ENCODE results near the gene SLC15A1. TPM values are rescaled to one million over a fixed set of nuclear protein-coding genes. Genes with fewer than 3 reads are reported as not detected.

The SLC15A1 gene
- polyA plus RNA-seq, 2 of the 4 experiments (the other 2 are of a cell fraction): 0.04 to 0.09 TPM

DNA sequence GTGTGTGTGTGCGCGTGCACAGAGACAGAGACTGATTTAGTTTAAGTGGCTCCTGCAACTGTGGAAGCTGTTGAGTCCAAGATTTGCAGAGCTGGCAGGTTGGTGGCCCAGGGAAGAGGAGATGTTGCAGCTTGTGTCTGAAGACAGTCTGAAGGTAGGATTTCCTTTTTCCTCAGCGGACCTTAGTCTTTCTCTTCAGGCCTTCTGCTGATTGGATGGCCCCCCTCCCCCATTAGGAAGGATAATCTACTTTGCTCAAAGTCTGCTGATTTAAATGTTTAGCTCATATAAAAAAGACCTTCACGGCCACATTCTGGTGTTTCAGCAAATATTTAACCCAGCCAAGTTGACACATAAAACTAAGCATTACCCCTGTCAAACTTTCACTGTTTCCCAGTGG lies 84.3 kb downstream of the SLC15A1 start (continued):
- TF ChIP-seq, protein P1, sequence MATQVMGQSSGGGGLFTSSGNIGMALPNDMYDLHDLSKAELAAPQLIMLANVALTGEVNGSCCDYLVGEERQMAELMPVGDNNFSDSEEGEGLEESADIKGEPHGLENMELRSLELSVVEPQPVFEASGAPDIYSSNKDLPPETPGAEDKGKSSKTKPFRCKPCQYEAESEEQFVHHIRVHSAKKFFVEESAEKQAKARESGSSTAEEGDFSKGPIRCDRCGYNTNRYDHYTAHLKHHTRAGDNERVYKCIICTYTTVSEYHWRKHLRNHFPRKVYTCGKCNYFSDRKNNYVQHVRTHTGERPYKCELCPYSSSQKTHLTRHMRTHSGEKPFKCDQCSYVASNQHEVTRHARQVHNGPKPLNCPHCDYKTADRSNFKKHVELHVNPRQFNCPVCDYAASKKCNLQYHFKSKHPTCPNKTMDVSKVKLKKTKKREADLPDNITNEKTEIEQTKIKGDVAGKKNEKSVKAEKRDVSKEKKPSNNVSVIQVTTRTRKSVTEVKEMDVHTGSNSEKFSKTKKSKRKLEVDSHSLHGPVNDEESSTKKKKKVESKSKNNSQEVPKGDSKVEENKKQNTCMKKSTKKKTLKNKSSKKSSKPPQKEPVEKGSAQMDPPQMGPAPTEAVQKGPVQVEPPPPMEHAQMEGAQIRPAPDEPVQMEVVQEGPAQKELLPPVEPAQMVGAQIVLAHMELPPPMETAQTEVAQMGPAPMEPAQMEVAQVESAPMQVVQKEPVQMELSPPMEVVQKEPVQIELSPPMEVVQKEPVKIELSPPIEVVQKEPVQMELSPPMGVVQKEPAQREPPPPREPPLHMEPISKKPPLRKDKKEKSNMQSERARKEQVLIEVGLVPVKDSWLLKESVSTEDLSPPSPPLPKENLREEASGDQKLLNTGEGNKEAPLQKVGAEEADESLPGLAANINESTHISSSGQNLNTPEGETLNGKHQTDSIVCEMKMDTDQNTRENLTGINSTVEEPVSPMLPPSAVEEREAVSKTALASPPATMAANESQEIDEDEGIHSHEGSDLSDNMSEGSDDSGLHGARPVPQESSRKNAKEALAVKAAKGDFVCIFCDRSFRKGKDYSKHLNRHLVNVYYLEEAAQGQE (IDR thresholded peaks at IDR 0.05): no peak
- no peak for TF ChIP-seq FOSL2 (IDR thresholded peaks at IDR 0.05)
- TF ChIP-seq FOSL2 (CRISPR knock-in tag; IDR thresholded peaks at IDR 0.05): no peak

GRCh38 chr13:98665638-98665995 lies 86.9 kb downstream of the SLC15A1 start:
- no peak for ATAC-seq
- CTCF ChIA-PET: interaction anchor here (1.6 to 2.1 kb wide), 3 partner anchors 12 to 220 kb away, joined by 3 to 9 read pairs (median 8); no protein-coding TSS in a partner anchor
- no peaks in the 10 kb centered on the region for H3K9me3 ChIP-seq

GRCh38 chr13:98664924-98665637 lies 87.4 kb downstream of the SLC15A1 start:
- peak in 1 of 2 experiments; percentile 21; a peak in 1 of 6 replicates for ATAC-seq
- peak overlapping the region; percentile 62 for H3K4me2 ChIP-seq
- POLR2A ChIA-PET: no interaction called here
- DNase-seq (ENCODE audit: low read depth in 1 of 2, low spot score in 1 of 2): no peak
- FAIRE-seq: no peak
- H3K4me1 ChIP-seq: peaks cover 21% of the 10 kb centered on the region
- no peak overlapping the region for H3K27ac ChIP-seq
- CTCF ChIA-PET: interaction anchor here (1.6 to 2.1 kb wide), 3 partner anchors 12 to 220 kb away, joined by 3 to 9 read pairs (median 8); no protein-coding TSS in a partner anchor
- no peaks in the 10 kb centered on the region for H3K9me3 ChIP-seq
- WGBS (ENCODE audit: missing lambda C conversion rate): 3% methylated on average over 3 of the region's 3 CpGs
- H3K4me3 ChIP-seq: no peak overlapping the region
- TF ChIP-seq MAX (IDR thresholded peaks at IDR 0.05) (no peak), BHLHE40 (IDR thresholded peaks at IDR 0.05; ENCODE audit: low read depth, low read length) (no peak), HDAC2 (IDR thresholded peaks at IDR 0.05) (no peak), RAD21 (conservative IDR thresholded peaks at IDR 0.05 in 1 of 2, IDR thresholded peaks at IDR 0.05 in 1 of 2) (no peak), HOXA7 (CRISPR knock-in tag; IDR thresholded peaks at IDR 0.05) (no peak), FOXS1 (CRISPR knock-in tag; IDR thresholded peaks at IDR 0.05) (no peak), ELK1 (IDR thresholded peaks at IDR 0.05; ENCODE audit: low read depth, low read length) (no peak), RARB (CRISPR knock-in tag; IDR thresholded peaks at IDR 0.05) (no peak), ESRRA (IDR thresholded peaks at IDR 0.05; ENCODE audit: borderline replicate concordance, low read length) (no peak), MYC (IDR thresholded peaks at IDR 0.05; ENCODE audit: borderline replicate concordance, low read length) (no peak), NFE2L2 (conservative IDR thresholded peaks at IDR 0.05; ENCODE audit: low read length) (no peak), ZNF302 (CRISPR knock-in tag; IDR thresholded peaks at IDR 0.05) (no peak), CBX2 (IDR thresholded peaks at IDR 0.05; ENCODE audit: borderline replicate concordance, low read depth) (no peak)

More at GRCh38 chr13:98665638-98665995, 86.9 kb downstream of the SLC15A1 start:
- TF ChIP-seq HEYL (CRISPR knock-in tag; IDR thresholded peaks at IDR 0.05) (no peak), RCOR1 (IDR thresholded peaks at IDR 0.05; ENCODE audit: low read depth, low read length) (no peak), GATA3 (IDR thresholded peaks at IDR 0.05; ENCODE audit: borderline replicate concordance) (no peak), RFX5 (IDR thresholded peaks at IDR 0.05) (no peak), CBX8 (IDR thresholded peaks at IDR 0.05) (no peak), FOXS1 (CRISPR knock-in tag; IDR thresholded peaks at IDR 0.05) (no peak), POLR2AphosphoS2 (conservative IDR thresholded peaks at IDR 0.05; ENCODE audit: low read length) (no peak), MAFK (IDR thresholded peaks at IDR 0.05; ENCODE audit: partially characterized antibody) (no peak), HDAC2 (IDR thresholded peaks at IDR 0.05) (no peak), BHLHE40 (IDR thresholded peaks at IDR 0.05; ENCODE audit: low read depth, low read length) (no peak), HOXA7 (CRISPR knock-in tag; IDR thresholded peaks at IDR 0.05) (no peak), NR3C1 (IDR thresholded peaks at IDR 0.05) (no peak), POLR2A (IDR thresholded peaks at IDR 0.05; ENCODE audit: low read length) (no peak), ZFP36 (IDR thresholded peaks at IDR 0.05; ENCODE audit: borderline replicate concordance, partially characterized antibody) (no peak), NFE2L2 (conservative IDR thresholded peaks at IDR 0.05; ENCODE audit: low read length) (no peak), EHF (CRISPR knock-in tag; IDR thresholded peaks at IDR 0.05) (no peak), CHD4 (IDR thresholded peaks at IDR 0.05; ENCODE audit: borderline replicate concordance) (no peak), CBX2 (IDR thresholded peaks at IDR 0.05; ENCODE audit: borderline replicate concordance, low read depth) (no peak)
- TF ChIP-seq, protein P2, sequence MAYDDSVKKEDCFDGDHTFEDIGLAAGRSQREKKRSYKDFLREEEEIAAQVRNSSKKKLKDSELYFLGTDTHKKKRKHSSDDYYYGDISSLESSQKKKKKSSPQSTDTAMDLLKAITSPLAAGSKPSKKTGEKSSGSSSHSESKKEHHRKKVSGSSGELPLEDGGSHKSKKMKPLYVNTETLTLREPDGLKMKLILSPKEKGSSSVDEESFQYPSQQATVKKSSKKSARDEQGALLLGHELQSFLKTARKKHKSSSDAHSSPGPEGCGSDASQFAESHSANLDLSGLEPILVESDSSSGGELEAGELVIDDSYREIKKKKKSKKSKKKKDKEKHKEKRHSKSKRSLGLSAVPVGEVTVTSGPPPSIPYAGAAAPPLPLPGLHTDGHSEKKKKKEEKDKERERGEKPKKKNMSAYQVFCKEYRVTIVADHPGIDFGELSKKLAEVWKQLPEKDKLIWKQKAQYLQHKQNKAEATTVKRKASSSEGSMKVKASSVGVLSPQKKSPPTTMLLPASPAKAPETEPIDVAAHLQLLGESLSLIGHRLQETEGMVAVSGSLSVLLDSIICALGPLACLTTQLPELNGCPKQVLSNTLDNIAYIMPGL (CRISPR knock-in tag; IDR thresholded peaks at IDR 0.05; ENCODE audit: borderline replicate concordance): no peak
- TF ChIP-seq, protein P3, sequence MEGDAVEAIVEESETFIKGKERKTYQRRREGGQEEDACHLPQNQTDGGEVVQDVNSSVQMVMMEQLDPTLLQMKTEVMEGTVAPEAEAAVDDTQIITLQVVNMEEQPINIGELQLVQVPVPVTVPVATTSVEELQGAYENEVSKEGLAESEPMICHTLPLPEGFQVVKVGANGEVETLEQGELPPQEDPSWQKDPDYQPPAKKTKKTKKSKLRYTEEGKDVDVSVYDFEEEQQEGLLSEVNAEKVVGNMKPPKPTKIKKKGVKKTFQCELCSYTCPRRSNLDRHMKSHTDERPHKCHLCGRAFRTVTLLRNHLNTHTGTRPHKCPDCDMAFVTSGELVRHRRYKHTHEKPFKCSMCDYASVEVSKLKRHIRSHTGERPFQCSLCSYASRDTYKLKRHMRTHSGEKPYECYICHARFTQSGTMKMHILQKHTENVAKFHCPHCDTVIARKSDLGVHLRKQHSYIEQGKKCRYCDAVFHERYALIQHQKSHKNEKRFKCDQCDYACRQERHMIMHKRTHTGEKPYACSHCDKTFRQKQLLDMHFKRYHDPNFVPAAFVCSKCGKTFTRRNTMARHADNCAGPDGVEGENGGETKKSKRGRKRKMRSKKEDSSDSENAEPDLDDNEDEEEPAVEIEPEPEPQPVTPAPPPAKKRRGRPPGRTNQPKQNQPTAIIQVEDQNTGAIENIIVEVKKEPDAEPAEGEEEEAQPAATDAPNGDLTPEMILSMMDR (IDR thresholded peaks at IDR 0.05): no peak
- H3K4me3 ChIP-seq: no peak overlapping the region
- peak overlapping the region in 1 of 2 experiments; percentile 35; a peak in 1 of 6 replicates for H3K27ac ChIP-seq
- POLR2A ChIA-PET: no interaction called here
- peaks cover 21% of the 10 kb centered on the region for H3K4me1 ChIP-seq
- DNase-seq (ENCODE audit: low read depth in 1 of 2, low spot score in 1 of 2) (no peak), FAIRE-seq (no peak)
- H3K4me2 ChIP-seq: peak overlapping the region; percentile 62

All from A549 (cell line).